ENCODE measurements around the gene TGM1.

DNA sequence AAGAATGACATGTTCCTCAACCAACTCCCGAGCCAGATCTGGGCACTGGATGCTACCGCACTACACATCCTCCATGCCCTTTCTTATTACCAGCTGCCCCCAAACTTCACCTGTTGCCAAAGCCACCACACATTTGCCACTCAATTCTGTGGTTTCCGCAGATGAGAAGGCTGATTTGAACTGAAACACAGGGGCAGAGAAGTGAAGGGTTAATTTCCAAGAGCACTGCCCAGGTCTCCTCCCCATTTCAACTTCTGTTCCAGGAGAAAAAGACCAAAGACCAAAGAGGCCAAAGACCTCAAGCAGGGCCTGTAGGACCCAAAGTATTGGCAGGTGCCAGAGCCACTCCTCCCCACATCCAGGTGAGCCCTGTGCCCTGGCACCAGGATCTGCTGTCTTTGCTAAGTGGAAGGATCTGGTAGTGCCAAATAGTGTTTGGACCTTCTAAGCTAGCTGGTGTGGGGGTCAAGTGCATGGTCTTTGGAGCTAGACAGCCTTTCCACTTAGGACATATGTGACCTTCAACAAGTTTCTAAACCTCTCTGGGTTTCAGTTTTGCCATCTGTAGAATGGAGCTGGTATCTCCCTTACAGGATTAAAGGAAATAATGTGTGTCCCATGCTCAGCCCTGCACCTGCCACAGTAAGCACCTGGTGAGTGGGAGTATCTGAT lies 28.6 kb upstream of the TGM1 start:
- TF ChIP-seq, protein P1, sequence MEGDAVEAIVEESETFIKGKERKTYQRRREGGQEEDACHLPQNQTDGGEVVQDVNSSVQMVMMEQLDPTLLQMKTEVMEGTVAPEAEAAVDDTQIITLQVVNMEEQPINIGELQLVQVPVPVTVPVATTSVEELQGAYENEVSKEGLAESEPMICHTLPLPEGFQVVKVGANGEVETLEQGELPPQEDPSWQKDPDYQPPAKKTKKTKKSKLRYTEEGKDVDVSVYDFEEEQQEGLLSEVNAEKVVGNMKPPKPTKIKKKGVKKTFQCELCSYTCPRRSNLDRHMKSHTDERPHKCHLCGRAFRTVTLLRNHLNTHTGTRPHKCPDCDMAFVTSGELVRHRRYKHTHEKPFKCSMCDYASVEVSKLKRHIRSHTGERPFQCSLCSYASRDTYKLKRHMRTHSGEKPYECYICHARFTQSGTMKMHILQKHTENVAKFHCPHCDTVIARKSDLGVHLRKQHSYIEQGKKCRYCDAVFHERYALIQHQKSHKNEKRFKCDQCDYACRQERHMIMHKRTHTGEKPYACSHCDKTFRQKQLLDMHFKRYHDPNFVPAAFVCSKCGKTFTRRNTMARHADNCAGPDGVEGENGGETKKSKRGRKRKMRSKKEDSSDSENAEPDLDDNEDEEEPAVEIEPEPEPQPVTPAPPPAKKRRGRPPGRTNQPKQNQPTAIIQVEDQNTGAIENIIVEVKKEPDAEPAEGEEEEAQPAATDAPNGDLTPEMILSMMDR (IDR thresholded peaks at IDR 0.05): no peak
- no peak for TF ChIP-seq POLR2A (IDR thresholded peaks at IDR 0.05)
